HG03039 (cell line): ENCODE measurements around the gene ATP6V0E1.
"Not testable (repeated sequence)": the region's sequence is repeated elsewhere in the genome, so short reads cannot be mapped to it uniquely, and the experiment has no call there.

ENCODE experiments used
- ATAC-seq: cut with Tn5 transposase; IDR thresholded peaks from one replicate; pipeline ENCODE4 v1.9.1; 2021; ENCODE audit warnings: mild to moderate bottlenecking, moderate library complexity; ENCODE audit not compliant: unreplicated experiment

The ATP6V0E1 gene

GRCh38 chr5:173032730-173033129, 49.2 kb downstream of the ATP6V0E1 start:
- no peak for ATAC-seq

- no peak for ATAC-seq
Observed at GRCh38 chr5:173033923-173034322, 50.4 kb downstream of the ATP6V0E1 start.

GRCh38 chr5:173035904-173036707, 52.5 kb downstream of the ATP6V0E1 start:
- ATAC-seq = peak; percentile 39

- ATAC-seq = no peak
Observed at GRCh38 chr5:173039188-173039587, 55.6 kb downstream of the ATP6V0E1 start.

GRCh38 chr5:173039964-173040363, 56.4 kb downstream of the ATP6V0E1 start:
- no peak for ATAC-seq

- ATAC-seq = no peak
Observed at GRCh38 chr5:173041881-173042762, 58.6 kb downstream of the ATP6V0E1 start.

GRCh38 chr5:173042763-173043107, 59.2 kb downstream of the ATP6V0E1 start:
- no peak for ATAC-seq

GRCh38 chr5:173045474-173045873, 61.9 kb downstream of the ATP6V0E1 start:
- ATAC-seq = no peak

- ATAC-seq = not testable (repeated sequence)
Observed at GRCh38 chr5:173047096-173047837, 63.7 kb downstream of the ATP6V0E1 start.

- no peak for ATAC-seq
Observed at GRCh38 chr5:173047838-173048105, 64.2 kb downstream of the ATP6V0E1 start.

GRCh38 chr5:173050791-173051190, 67.2 kb downstream of the ATP6V0E1 start:
- no peak for ATAC-seq

GRCh38 chr5:173051746-173052145, 68.2 kb downstream of the ATP6V0E1 start:
- no peak for ATAC-seq

- no peak for ATAC-seq
Observed at GRCh38 chr5:173053041-173053440, 69.5 kb downstream of the ATP6V0E1 start.

GRCh38 chr5:173055042-173055721, 71.6 kb downstream of the ATP6V0E1 start:
- no peak for ATAC-seq

GRCh38 chr5:173055722-173055982, 72.1 kb downstream of the ATP6V0E1 start:
- ATAC-seq = peak; percentile 0

- peak; percentile 80 for ATAC-seq
Observed at GRCh38 chr5:173055983-173056782, 72.6 kb downstream of the ATP6V0E1 start, which contains the start of gene CREBRF. Gene CREBRF, plus strand, starts transcription at chr5:173056352. Its CDS starts 24,424 bp downstream, at chr5:173080776.

GRCh38 chr5:173056783-173057061, 73.2 kb downstream of the ATP6V0E1 start:
- peak; percentile 25 for ATAC-seq

GRCh38 chr5:173057062-173057924, 73.7 kb downstream of the ATP6V0E1 start:
- peak; percentile 75 for ATAC-seq

GRCh38 chr5:173062141-173062540, 78.6 kb downstream of the ATP6V0E1 start:
- ATAC-seq = no peak

- no peak for ATAC-seq
Observed at GRCh38 chr5:173065155-173065554, 81.6 kb downstream of the ATP6V0E1 start.
